UCSD-AML1 (cell line): ENCODE results near the gene SLC25A19.
"Not testable (repeated sequence)": the region's sequence is repeated elsewhere in the genome, so short reads cannot be mapped to it uniquely, and the experiment has no call there.

Experiments
- DNase-seq: peaks from one replicate; lab custom pipeline; 2025; ENCODE audit not compliant: unreplicated experiment; lab: John Stamatoyannopoulos, UW

SLC25A19 gene

DNA sequence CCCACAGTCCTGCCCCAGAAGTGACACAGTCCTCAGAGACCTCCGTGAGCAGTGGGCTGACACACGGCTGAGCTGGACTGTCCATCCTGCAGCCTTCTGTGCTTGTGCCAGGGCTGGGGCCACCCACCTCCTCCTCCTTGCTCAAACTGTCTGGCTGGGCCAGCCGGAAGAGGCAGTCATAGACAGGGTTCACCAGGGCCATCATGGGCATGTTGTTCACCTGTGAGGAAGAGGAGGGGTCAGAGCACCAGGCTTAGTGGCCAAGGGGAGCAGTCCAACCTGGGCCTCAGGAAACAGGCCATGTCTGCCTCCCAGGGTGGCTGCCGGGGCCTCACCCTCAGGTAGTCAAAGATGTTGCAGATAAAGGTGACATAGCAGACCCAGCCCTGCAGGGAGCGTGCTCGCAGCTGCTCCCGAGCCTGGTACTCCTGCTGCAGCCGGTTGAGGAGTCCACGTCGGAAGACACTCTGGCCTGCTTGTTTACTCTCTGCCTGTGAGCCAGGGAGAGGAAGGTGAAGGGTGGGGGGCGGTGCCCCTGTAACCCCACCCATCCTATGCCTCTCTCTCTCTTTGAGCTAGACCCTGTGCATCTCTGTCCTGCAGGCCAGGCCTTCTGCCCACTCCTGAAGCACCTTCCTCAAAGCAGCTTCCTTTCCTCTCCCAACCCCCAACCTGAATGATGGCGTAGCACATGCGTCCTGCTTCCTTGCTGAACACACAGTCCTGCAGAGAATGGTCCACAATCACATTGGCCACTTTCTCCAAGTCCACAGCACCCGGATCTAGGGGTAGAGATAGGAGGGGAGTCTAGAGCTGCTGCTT is 21.6 kb downstream of the SLC25A19 start:
- DNase-seq = no peak

GRCh38 chr17:75267153-75267410 is 22.2 kb downstream of the SLC25A19 start:
- DNase-seq = no peak

GRCh38 chr17:75266316-75267152 is 22.7 kb downstream of the SLC25A19 start:
- DNase-seq = no peak

GRCh38 chr17:75265614-75266315 is 23.5 kb downstream of the SLC25A19 start:
- DNase-seq = no peak

- DNase-seq = no peak
Measured at GRCh38 chr17:75263055-75263454, 26.2 kb downstream of the SLC25A19 start.

GRCh38 chr17:75262112-75262606 is 27.1 kb downstream of the SLC25A19 start:
- no peak for DNase-seq

DNA sequence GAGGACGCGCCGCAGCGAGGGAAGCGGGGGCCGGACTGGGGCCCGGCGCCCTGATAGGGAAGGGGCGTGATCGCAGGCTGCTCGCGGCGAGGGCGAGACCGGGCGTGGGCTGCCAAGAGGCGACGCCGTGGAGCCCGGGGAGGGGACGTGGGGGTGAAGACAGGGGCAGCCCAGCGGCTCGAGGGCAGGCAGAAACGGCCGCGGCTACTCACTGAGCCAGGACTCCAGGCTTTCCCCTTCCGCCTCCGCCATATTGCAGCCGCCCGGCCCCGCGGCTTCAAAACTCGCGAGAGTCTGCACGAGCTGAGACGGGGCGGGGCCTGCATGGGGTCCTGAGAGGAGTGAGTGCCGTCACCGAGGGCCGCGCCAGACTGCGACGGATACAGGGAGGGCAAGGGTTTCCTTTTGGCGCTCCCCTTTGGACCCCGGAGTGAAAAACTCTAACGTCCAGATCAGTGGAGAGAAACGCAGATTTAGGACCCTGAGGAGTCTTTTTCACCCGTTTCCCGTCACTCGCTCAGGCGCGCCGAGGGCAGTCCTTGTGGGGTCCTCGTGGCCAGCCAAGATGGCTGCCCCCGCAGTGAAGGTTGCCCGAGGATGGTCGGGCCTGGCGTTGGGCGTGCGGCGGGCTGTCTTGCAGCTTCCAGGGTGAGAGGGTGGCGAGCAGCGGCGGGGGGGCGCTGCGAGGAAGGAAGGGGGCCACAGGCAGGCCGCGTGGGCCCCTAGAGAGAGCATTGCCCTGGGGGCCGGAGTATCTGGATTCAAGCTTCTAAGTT is 27.7 kb downstream of the SLC25A19 start, which contains the start of the genes GGA3 and MRPS7:
Gene GGA3 (minus strand): TSS at position 271 of the 776 bp plus-strand sequence. CDS start 19 bp downstream, at position 252.
Gene MRPS7 (plus strand): TSS at position 544 of the 776 bp plus-strand sequence. CDS start 22 bp downstream, at position 566.
- peak; percentile 94 for DNase-seq

GRCh38 chr17:75260641-75261335 is 28.4 kb downstream of the SLC25A19 start:
- DNase-seq = no peak

DNA sequence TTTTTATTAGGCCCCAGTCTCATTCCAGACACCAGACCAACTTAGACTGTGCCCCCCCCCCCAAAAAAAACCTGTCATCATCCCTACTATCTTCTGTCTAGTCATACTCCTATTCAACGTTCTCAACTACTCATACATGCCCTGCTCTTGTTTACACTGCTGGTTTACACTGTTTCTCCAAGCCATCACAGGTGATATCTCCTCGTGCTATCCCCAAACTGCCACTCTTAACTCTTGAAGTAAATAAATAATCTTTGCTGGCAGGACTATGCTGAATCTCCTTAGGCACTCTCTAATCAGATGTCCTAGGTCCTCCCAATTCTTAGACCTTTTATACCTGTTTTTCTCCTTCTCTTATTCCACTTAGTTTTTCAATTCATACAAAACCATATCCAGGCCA is 32.0 kb downstream of the SLC25A19 start:
- not testable (repeated sequence) for DNase-seq

DNA sequence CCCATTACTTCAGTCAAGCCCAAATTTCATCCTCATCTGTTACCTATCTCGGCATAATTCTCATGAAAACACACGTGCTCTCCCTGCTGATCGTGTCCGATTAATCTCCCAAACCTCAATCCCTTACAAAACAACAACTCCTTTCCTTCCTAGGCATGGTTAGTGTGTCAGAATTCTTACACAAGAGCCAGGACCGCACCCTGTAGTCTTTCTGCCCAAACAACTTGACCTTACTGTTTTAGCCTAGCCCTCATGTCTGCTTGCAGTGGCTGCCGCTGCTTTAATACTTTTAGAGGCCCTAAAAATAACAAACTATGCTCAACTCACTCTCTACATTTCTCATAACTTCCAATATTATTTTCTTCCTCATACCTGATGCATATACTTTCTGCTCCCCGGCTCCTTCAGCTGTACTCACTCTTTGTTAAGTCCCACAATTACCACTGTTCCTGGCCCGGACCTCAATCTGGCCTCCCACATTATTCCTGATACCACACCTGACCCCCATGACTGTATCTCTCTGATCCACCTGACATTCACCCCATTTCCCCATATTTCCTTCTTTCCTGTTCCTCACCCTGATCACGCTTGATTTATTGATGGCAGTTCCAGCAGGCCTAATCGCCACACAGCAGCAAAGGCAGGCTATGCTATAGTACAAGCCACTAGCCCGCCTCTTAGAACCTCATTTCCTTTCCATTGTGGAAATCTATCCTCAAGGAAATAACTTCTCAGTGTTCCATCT is 33.1 kb downstream of the SLC25A19 start:
- not testable (repeated sequence) for DNase-seq

DNA sequence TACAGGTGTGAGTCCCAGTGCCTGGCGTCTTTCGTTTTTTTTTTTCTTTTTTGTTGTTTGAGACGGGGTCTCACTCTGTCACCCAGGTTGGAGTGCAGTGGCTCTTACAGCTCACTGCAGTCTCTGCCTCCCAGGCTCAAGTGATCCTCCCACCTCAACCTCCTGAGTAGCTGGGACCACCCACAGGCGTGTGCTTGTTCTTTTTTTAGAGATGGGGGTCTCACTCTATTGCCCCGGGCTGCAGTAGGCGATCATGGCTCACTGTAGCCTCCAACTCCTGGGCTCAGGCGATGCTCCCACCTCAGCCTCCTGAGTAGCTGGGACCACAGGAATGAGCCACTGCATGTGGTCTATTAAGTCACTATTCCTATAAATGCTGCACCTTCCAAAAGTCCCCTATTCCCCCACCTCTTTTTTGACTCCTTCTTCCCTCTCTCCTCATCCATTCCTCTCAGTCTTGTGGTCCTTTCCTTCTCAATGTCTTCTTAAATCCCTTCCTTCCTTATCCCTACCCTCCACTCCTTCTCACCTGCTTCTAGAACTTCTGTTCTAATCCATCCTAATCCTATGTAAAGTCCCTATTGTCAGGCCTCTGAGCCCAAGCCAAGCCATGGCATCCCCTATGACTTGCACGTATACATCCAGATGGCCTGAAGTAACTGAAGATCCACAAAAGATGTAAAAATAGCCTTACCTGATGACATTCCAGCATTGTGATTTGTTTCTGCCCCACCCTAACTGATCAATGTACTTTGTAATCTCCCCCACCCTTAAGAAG is 37.0 kb downstream of the SLC25A19 start:
- no peak for DNase-seq

GRCh38 chr17:75250009-75250471 is 39.2 kb downstream of the SLC25A19 start:
- DNase-seq = peak; percentile 48

DNA sequence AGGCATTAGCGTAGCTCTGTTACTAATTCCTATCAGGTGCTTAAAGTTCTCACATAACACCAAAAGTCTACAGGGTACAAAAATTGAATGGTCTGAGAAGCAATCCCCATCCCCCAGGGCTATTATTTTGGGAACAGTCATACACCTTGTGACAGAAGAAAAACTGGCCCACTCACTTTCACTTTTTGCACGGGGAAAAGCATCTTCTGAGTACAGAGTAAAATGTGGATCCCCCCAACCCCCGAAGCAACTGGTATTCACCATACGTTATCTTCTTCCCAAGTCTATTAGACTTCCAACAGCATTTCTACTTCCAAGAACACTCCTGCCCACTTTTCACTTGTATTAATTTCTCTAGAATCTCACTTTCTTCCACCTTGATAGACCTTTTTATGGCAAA is 39.7 kb downstream of the SLC25A19 start:
- no peak for DNase-seq

DNA sequence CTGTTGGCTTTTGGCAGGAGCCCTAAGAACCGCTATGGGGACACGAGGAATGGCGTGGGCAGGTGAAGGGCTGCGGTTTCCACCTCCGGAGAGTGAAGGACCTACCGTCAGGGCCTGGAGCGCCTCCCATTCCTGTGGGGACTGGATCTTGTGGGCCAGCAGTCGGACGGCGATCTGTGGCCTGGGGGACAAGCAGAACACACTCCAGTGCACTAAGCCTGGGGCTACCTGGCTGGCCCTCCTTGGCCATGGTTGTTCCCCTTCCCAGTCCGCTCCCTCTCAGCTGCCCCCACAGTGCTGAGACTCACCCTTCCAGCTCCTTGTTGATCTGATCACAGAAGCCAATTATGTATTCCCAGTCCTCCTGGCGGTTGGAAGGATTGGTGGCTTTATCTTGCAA is 42.8 kb downstream of the SLC25A19 start:
- DNase-seq = no peak

- no peak for DNase-seq
Measured at GRCh38 chr17:75245011-75245410, 44.2 kb downstream of the SLC25A19 start.

GRCh38 chr17:75244133-75244866 is 44.9 kb downstream of the SLC25A19 start:
- no peak for DNase-seq

- DNase-seq = no peak
Measured at GRCh38 chr17:75242461-75243042, 46.7 kb downstream of the SLC25A19 start.
